K562 (cell line): ENCODE data around the gene SMURF1. TPM values are rescaled to one million over a fixed set of nuclear protein-coding genes. Genes with fewer than 3 reads are reported as not detected.

Experiments
- BRD9 ChIP-seq: fragments of 450-650 bp; IDR thresholded peaks from 2 replicates; pipeline ENCODE4 v1.6.1; 2018; ENCODE audit warnings: low read depth; ENCODE audit not compliant: partially characterized antibody
- CEBPB ChIP-seq: fragments of 450-650 bp; IDR thresholded peaks from 2 replicates; pipeline ENCODE4 v1.6.1; 2016; ENCODE audit warnings: missing genetic modification characterization, missing compliant biosample characterization
- CEBPG ChIP-seq, 3 experiments: fragments of 200-800 bp in 1 of 3; sonication (Bioruptor generic) in 1 of 3; sonication (generic) in 1 of 3; formaldehyde crosslinking in 1 of 3; IDR thresholded peaks in 2 of 3; conservative IDR thresholded peaks in 1 of 3; 2 replicates each; pipeline versions ENCODE4 v1.6.1 to v1.8.0; 2016 to 2022; ENCODE audit warnings: missing compliant biosample characterization in 2 of 3, missing genetic modification characterization in 2 of 3, mild to moderate bottlenecking in 1 of 3, missing genetic modification reagents in 1 of 3
- E2F5 ChIP-seq: sonication (generic); formaldehyde crosslinking; IDR thresholded peaks from 2 replicates; pipeline ENCODE4 v1.8.0; 2022; ENCODE audit warnings: mild to moderate bottlenecking, missing genetic modification reagents
- E2F8 ChIP-seq: fragments of 450-650 bp; IDR thresholded peaks from 2 replicates; pipeline ENCODE4 v1.7.1; 2018; ENCODE audit warnings: mild to moderate bottlenecking, low read depth; ENCODE audit not compliant: partially characterized antibody
- HCFC1 ChIP-seq: IDR thresholded peaks from 2 replicates; pipeline ENCODE4 v1.6.1; 2012; ENCODE audit warnings: low read depth, low read length, improper control_type of control experiment
- HDAC6 ChIP-seq: IDR thresholded peaks from 2 replicates; pipeline ENCODE4 v1.6.1; 2012; ENCODE audit warnings: low read depth, mild to moderate bottlenecking, control low read depth, inconsistent platforms, low read length, moderate library complexity
- MXI1 ChIP-seq: IDR thresholded peaks from 2 replicates; pipeline ENCODE4 v1.6.1; 2011; ENCODE audit warnings: low read depth, mild to moderate bottlenecking, improper control_type of control experiment, low read length
- NCOA6 ChIP-seq: fragments of 450-650 bp; IDR thresholded peaks from 2 replicates; pipeline ENCODE4 v1.6.1; 2017; ENCODE audit warnings: mild to moderate bottlenecking
- NFIC ChIP-seq: fragments of 450-650 bp; IDR thresholded peaks from 2 replicates; pipeline ENCODE4 v1.6.1; 2017; ENCODE audit warnings: mild to moderate bottlenecking, inconsistent platforms
- SP2 ChIP-seq: IDR thresholded peaks from 2 replicates; pipeline ENCODE4 v1.6.1; 2011; ENCODE audit warnings: mild to moderate bottlenecking, low read depth, low read length, moderate library complexity; ENCODE audit not compliant: poor library complexity, severe bottlenecking; ENCODE audit errors: extremely low read depth
- ZNF3 ChIP-seq: fragments of 250-450 bp; sonication (Bioruptor Pico); IDR thresholded peaks from 2 replicates; pipeline ENCODE4 v1.5.0; 2021; ENCODE audit warnings: mild to moderate bottlenecking, moderate library complexity
- ZNF79 ChIP-seq: fragments of 250-450 bp; sonication (Bioruptor Pico); IDR thresholded peaks from 2 replicates; pipeline ENCODE4 v1.4.0; 2020; ENCODE audit warnings: low read depth, mild to moderate bottlenecking, moderate library complexity
- polyA plus RNA-seq, 8 experiments: library from polyadenylated mRNA; depleted of rRNA in 4 of 8; stranded (reverse) in 5 of 8; unstranded in 3 of 8; fragments of >200 nt; fragmentation: Nextera tagmentation in 2 of 8; fragmentation: Illumina TruSeq in 1 of 8; extraction: Ambion mirVana in 2 of 8; extraction: Trizol in 1 of 8; gene quantifications; 2 replicates each; pipeline versions ENCODE4 v1.2.1 to v1.2.3, GENCODE V29; 2011 to 2014; ENCODE audit warnings: inconsistent platforms in 1 of 8, missing spikeins in 1 of 8
- total RNA-seq, 7 experiments: library from RNA; depleted of rRNA in 6 of 7; stranded (reverse); fragments of >200 nt in 6 of 7; fragmentation: Illumina TruSeq in 2 of 7; extraction: Trizol in 2 of 7; gene quantifications; 2 replicates each; pipeline versions ENCODE4 v1.2.1 to v1.2.3, GENCODE V29; 2011 to 2021; ENCODE audit warnings: low replicate concordance in 1 of 7
- TF ChIP-seq, protein P1 (sequence below): fragments of 150-350 bp; IDR thresholded peaks from 2 replicates; pipeline ENCODE4 v1.6.1; 2014; ENCODE audit warnings: low read depth, mild to moderate bottlenecking, low read length, borderline replicate concordance
- TF ChIP-seq, protein P2 (sequence below): fragments of 250-450 bp; sonication (Bioruptor Pico); IDR thresholded peaks from 2 replicates; pipeline ENCODE4 v1.5.0; 2020; ENCODE audit warnings: mild to moderate bottlenecking, borderline replicate concordance
- TF ChIP-seq, protein P3 (sequence below), 2 experiments: fragments of 250-450 bp in 1 of 2; fragments of 450-650 bp in 1 of 2; sonication (Bioruptor Pico) in 1 of 2; IDR thresholded peaks; 2 replicates each; pipeline versions ENCODE4 v1.6.1 to v1.8.0; 2016 to 2021; ENCODE audit warnings: mild to moderate bottlenecking in 2 of 2, moderate library complexity in 2 of 2, missing compliant biosample characterization in 1 of 2, missing genetic modification characterization in 1 of 2

SMURF1 gene
- total and polyA plus RNA-seq, 9 of the 15 experiments (the other 6 are each of a cell fraction or from before 2014, with no cell fraction given): 1.0 to 20.1 (median 12.6) TPM

DNA sequence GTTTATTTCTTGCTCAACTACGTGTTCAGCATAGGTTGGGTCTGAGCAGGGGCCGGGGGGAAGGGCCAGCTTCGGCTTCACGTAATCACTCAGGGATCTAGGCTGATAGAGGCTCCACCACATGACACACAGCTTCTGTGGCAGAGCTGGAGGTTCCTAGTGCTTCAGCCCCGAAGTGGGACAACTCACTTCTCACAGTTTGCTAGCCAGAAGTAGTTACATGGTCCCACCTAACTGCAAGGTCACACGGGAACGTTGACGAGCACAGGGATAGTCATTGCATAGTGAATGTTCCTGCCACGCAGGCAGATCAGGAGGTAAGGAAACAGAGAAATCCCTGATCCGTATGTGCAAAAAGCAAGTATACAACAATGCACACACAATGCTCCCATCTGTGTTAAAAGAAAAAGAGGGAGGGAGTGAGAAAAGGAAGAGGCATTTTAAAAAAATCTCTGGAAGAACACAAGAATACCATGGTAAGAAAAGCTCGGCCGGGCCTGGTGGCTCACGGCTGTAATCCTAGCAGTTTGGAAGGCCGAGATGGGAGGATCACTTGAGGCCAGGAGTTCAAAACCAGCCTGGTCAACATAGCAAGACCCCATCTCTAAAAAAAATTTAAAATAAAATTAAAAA is 16.9 kb downstream of the SMURF1 start (continued):
- TF ChIP-seq, protein P1, sequence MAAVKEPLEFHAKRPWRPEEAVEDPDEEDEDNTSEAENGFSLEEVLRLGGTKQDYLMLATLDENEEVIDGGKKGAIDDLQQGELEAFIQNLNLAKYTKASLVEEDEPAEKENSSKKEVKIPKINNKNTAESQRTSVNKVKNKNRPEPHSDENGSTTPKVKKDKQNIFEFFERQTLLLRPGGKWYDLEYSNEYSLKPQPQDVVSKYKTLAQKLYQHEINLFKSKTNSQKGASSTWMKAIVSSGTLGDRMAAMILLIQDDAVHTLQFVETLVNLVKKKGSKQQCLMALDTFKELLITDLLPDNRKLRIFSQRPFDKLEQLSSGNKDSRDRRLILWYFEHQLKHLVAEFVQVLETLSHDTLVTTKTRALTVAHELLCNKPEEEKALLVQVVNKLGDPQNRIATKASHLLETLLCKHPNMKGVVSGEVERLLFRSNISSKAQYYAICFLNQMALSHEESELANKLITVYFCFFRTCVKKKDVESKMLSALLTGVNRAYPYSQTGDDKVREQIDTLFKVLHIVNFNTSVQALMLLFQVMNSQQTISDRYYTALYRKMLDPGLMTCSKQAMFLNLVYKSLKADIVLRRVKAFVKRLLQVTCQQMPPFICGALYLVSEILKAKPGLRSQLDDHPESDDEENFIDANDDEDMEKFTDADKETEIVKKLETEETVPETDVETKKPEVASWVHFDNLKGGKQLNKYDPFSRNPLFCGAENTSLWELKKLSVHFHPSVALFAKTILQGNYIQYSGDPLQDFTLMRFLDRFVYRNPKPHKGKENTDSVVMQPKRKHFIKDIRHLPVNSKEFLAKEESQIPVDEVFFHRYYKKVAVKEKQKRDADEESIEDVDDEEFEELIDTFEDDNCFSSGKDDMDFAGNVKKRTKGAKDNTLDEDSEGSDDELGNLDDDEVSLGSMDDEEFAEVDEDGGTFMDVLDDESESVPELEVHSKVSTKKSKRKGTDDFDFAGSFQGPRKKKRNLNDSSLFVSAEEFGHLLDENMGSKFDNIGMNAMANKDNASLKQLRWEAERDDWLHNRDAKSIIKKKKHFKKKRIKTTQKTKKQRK: no peak
- TF ChIP-seq E2F8 (no peak), MXI1 (no peak), ZNF3 (CRISPR knock-in tag) (no peak), HDAC6 (no peak), NCOA6 (no peak), CEBPG (CRISPR knock-in tag; IDR thresholded peaks at IDR 0.05) (no peak), CEBPG (tag; conservative IDR thresholded peaks at IDR 0.05 in 1 of 2, IDR thresholded peaks at IDR 0.05 in 1 of 2) (no peak), CEBPB (no peak), HCFC1 (no peak), SP2 (no peak), BRD9 (peak; percentile 37), NFIC (no peak), E2F5 (CRISPR knock-in tag) (no peak), ZNF79 (CRISPR knock-in tag) (no peak)
- TF ChIP-seq, protein P2, sequence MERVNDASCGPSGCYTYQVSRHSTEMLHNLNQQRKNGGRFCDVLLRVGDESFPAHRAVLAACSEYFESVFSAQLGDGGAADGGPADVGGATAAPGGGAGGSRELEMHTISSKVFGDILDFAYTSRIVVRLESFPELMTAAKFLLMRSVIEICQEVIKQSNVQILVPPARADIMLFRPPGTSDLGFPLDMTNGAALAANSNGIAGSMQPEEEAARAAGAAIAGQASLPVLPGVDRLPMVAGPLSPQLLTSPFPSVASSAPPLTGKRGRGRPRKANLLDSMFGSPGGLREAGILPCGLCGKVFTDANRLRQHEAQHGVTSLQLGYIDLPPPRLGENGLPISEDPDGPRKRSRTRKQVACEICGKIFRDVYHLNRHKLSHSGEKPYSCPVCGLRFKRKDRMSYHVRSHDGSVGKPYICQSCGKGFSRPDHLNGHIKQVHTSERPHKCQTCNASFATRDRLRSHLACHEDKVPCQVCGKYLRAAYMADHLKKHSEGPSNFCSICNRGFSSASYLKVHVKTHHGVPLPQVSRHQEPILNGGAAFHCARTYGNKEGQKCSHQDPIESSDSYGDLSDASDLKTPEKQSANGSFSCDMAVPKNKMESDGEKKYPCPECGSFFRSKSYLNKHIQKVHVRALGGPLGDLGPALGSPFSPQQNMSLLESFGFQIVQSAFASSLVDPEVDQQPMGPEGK (CRISPR knock-in tag): no peak
- TF ChIP-seq, protein P3, sequence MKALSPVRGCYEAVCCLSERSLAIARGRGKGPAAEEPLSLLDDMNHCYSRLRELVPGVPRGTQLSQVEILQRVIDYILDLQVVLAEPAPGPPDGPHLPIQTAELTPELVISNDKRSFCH (CRISPR knock-in tag; IDR thresholded peaks at IDR 0.05): no peak
- TF ChIP-seq, protein P3 (tag; IDR thresholded peaks at IDR 0.05): no peak
